ENCODE measurements around the gene HTR3C.

Gene HTR3C

DNA sequence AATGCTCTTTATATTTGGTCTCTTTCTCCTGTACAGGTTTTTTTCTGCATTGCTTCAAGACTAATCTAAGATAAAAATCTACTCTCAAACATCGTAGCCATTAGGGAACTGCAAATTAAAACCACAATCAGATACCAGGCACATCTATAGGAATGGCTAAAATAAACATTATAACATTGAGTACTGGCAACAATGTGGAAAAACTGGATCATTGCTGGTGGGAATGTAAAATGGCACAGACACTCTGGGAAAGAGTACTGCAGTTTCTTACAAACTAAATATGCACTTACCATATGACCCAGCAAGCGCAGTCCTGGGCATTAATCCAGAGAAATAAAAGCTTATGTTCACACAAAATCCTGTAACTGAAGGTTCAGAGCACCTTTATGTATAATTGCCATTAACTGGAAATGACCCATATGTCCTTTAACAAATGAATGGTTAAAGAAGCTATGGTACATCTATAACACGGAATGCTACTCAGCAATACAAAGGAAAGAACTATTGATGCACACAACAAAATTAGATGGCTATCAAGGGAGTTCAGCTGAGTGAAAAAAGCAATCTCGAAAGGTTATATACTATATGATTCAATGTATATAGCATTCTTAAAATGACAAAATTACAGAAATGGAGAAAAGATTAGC, 41.5 kb upstream of the HTR3C start:
- no peak for TF ChIP-seq SIN3A (IDR thresholded peaks at IDR 0.05; ENCODE audit: borderline replicate concordance, insufficient read depth, low read length)
- TF ChIP-seq TAF1 (IDR thresholded peaks at IDR 0.05; ENCODE audit: borderline replicate concordance, insufficient read depth, low read length), result no peak
- TF ChIP-seq REST (IDR thresholded peaks at IDR 0.05; ENCODE audit: insufficient read depth in 1 of 2, low read depth in 2 of 2, low read length in 2 of 2), result no peak
- TF ChIP-seq FOXP2 (optimal IDR thresholded peaks at IDR 0.05; ENCODE audit: borderline replicate concordance, extremely low read depth, extremely low read length, insufficient read depth), result no peak
- no peak for TF ChIP-seq POLR2AphosphoS5 (IDR thresholded peaks at IDR 0.05; ENCODE audit: low read depth, low read length)

- no peak for TF ChIP-seq SIN3A (IDR thresholded peaks at IDR 0.05; ENCODE audit: borderline replicate concordance, insufficient read depth, low read length)
- no peak for TF ChIP-seq TAF1 (IDR thresholded peaks at IDR 0.05; ENCODE audit: borderline replicate concordance, insufficient read depth, low read length)
- TF ChIP-seq REST (IDR thresholded peaks at IDR 0.05; ENCODE audit: insufficient read depth in 1 of 2, low read depth in 2 of 2, low read length in 2 of 2), result no peak
- no peak for TF ChIP-seq FOXP2 (optimal IDR thresholded peaks at IDR 0.05; ENCODE audit: borderline replicate concordance, extremely low read depth, extremely low read length, insufficient read depth)
- no peak for TF ChIP-seq POLR2AphosphoS5 (IDR thresholded peaks at IDR 0.05; ENCODE audit: low read depth, low read length)
Observed at GRCh38 chr3:184011937-184012889, 40.6 kb upstream of the HTR3C start.

- TF ChIP-seq TAF1 (IDR thresholded peaks at IDR 0.05; ENCODE audit: borderline replicate concordance, insufficient read depth, low read length) (no peak), SIN3A (IDR thresholded peaks at IDR 0.05; ENCODE audit: borderline replicate concordance, insufficient read depth, low read length) (no peak), POLR2AphosphoS5 (IDR thresholded peaks at IDR 0.05; ENCODE audit: low read depth, low read length) (no peak), REST (IDR thresholded peaks at IDR 0.05; ENCODE audit: insufficient read depth in 1 of 2, low read depth in 2 of 2, low read length in 2 of 2) (no peak), FOXP2 (optimal IDR thresholded peaks at IDR 0.05; ENCODE audit: borderline replicate concordance, extremely low read depth, extremely low read length, insufficient read depth) (no peak)
Observed at GRCh38 chr3:184015381-184016019, 37.3 kb upstream of the HTR3C start.

GRCh38 chr3:184016169-184016570, 36.7 kb upstream of the HTR3C start:
- TF ChIP-seq SIN3A (IDR thresholded peaks at IDR 0.05; ENCODE audit: borderline replicate concordance, insufficient read depth, low read length) (no peak), REST (IDR thresholded peaks at IDR 0.05; ENCODE audit: insufficient read depth in 1 of 2, low read depth in 2 of 2, low read length in 2 of 2) (no peak), FOXP2 (optimal IDR thresholded peaks at IDR 0.05; ENCODE audit: borderline replicate concordance, extremely low read depth, extremely low read length, insufficient read depth) (no peak), POLR2AphosphoS5 (IDR thresholded peaks at IDR 0.05; ENCODE audit: low read depth, low read length) (no peak), TAF1 (IDR thresholded peaks at IDR 0.05; ENCODE audit: borderline replicate concordance, insufficient read depth, low read length) (no peak)

All from PFSK-1 (cell line).